IPS DF 6.9 (cell line): ENCODE results near the gene LSM14B.

Experiments used
- DNase-seq: peaks from one replicate; pipeline ENCODE4 v3.0.0-alpha.2; 2013; ENCODE audit warnings: low read depth, low spot score
- H3K27ac ChIP-seq: one replicate; pipeline ENCODE4 v1.5.1; 2013; ENCODE audit warnings: low read length, control low read depth
- H3K27me3 ChIP-seq: 2 replicates; pipeline ENCODE4 v1.6.1; 2013; ENCODE audit warnings: mild to moderate bottlenecking, low read length; ENCODE audit not compliant: control insufficient read depth, insufficient read depth
- H3K36me3 ChIP-seq: 2 replicates; pipeline ENCODE4 v1.6.1; 2013; ENCODE audit warnings: low read length; ENCODE audit not compliant: control insufficient read depth, insufficient read depth
- H3K4me1 ChIP-seq: 2 replicates; pipeline ENCODE4 v1.6.1; 2013; ENCODE audit warnings: low read length; ENCODE audit not compliant: control insufficient read depth, insufficient read depth
- H3K4me3 ChIP-seq: 2 replicates; pipeline ENCODE4 v1.5.1; 2013; ENCODE audit warnings: mild to moderate bottlenecking, low read length
- H3K9me3 ChIP-seq: 2 replicates; pipeline ENCODE4 v1.6.1; 2013; ENCODE audit warnings: low read length, inconsistent platforms; ENCODE audit not compliant: control insufficient read depth, insufficient read depth
- WGBS: extraction: QIAGEN DNeasy Blood & Tissue Kit; methylation state at CpG from one replicate; pipeline ENCODE4 v1.1.7; 2013; ENCODE audit warnings: mixed read lengths, missing lambda C conversion rate; ENCODE audit not compliant: insufficient read length, insufficient coverage; 5-methylcytosine and 5-hydroxymethylcytosine counted together

Gene LSM14B

DNA sequence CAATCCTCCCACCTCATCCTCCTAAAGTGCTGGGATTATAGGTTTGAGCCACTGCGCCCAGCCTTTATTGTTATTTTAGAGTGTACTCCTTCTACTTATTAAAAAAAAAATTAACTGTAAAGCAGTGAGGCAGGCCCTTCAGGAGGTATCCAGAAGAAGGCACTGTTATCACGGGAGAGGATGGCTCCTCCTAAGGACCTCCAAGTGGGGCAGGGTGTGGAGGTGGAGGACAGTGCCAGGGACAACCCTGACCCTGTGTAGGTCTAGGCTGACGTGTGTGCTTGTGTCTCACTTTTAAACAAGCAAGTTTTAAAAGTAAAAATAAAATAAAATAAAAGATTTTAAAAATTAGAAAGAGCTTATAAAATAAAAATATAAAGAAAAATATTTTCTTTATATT lies 32.9 kb upstream of the LSM14B start:
- Histone ChIP-seq H3K4me3 (no peak overlapping the region), H3K9me3 (no peaks in the 10 kb centered on the region), H3K27ac (no peak overlapping the region), H3K36me3 (no peaks in the 10 kb centered on the region), H3K4me1 (no peaks in the 10 kb centered on the region; the same call in 1 of the 2 replicates), H3K27me3 (no peaks in the 10 kb centered on the region)
- no peak for DNase-seq
- no CpG with 5 or more reads among the region's 3 CpGs for WGBS

DNA sequence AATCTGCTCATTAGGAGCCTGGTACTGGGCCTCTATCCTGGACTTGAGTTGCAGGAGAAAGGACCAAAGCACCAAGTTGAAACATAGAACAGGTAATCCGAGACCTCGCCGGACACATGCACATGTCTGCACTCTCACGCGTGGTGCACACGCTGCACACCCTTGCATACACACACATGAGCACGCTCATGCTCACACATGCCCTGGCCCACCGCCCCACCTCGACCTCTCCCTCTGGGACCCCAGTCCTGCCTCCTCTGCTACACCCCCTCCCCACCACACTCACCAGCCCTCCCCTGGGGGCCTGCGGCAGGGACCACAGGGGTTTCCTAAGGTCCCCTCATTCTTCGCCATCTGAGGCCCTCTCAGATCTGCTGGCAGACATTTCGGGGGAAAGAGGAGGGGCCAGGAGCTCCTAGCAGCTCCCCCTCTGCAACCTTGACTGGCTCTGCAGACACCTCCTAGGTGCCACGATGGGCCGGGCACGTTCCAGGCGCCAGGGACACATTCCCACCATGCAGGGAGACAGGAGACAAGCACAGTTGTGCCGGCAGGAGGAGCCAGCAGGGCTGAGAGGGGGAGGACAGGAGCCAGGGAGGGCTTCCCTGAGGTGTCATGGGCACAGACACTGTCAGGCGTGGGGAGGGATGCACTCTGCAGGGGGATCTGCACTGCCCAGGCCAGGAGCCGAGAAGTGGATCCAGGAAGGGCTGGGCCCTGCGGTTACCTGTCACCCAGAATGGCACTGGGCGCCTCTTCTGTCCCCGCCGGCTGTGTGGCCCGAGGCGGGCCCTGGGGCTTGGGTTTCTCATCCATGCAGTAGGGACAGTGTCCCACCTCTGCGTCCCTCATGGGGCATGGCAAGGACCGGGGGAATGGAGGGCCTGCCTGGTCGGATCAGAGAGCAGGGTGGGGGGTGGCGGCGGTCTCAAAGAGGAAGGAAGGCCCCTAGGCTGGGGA lies 25.6 kb upstream of the LSM14B start:
- H3K4me3 ChIP-seq: no peak overlapping the region
- WGBS: no CpG with 5 or more reads among the region's 30 CpGs
- H3K9me3 ChIP-seq: no peaks in the 10 kb centered on the region
- H3K4me1 ChIP-seq: no peaks in the 10 kb centered on the region
- H3K27ac ChIP-seq: no peak overlapping the region
- DNase-seq: no peak
- H3K36me3 ChIP-seq: no peaks in the 10 kb centered on the region
- no peaks in the 10 kb centered on the region for H3K27me3 ChIP-seq

DNA sequence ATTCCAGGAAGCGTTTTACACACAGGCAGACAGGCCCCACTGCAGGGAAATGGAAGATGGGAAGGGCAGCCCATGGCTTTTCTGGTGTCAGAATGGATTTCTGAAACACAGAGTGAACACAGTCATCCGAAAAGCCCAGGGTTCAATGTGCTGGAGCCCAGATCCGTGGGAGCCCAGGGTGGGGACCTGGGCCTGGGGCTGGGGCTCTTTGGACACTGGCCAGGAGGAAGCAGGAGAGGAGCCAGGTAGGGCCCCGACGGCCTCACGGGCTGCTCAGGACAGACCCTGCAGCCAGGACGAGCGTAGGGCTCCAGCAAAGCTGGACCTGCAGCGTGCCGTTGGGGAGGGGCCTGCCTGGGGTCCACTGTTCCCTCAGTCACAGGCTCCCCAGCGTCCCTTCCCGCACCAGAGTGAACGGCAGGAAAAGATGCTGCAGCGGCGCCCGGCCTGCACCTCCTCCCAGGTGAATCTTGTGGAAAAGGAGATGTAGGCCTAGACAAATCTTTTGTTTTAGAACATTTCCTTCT lies 24.3 kb upstream of the LSM14B start:
- no peak for DNase-seq
- Histone ChIP-seq H3K27me3 (no peaks in the 10 kb centered on the region), H3K27ac (no peak overlapping the region)

DNA sequence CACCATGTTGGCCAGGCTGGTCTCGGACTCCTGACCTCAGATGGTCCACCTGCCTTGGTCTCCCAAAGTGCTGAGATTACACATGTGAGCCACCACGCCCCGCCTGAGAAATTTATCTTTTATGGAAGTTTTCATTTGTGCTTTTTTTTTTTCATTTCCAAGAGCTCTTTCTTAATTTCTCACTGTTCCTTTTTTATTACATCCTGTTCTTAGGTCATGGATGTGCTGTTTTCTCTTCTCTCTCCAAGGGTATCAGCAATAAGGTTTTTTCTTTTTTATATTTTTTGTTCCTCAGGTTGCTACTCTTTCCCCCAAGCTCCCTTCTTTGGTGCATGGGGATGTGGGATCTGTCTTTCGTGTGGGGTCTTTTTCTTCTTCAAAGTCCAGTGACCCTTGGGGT lies 21.2 kb upstream of the LSM14B start:
- no peak for DNase-seq
- Histone ChIP-seq H3K4me1 (peaks cover 3% of the 10 kb centered on the region; the same call in 1 of the 2 replicates), H3K9me3 (no peaks in the 10 kb centered on the region), H3K27me3 (no peaks in the 10 kb centered on the region), H3K36me3 (no peaks in the 10 kb centered on the region), H3K27ac (no peak overlapping the region), H3K4me3 (no peak overlapping the region)
- no CpG with 5 or more reads among the region's 4 CpGs for WGBS

More for the DNA sequence above, 24.3 kb upstream of the LSM14B start:
- no peaks in the 10 kb centered on the region for H3K4me1 ChIP-seq
- H3K4me3 ChIP-seq: no peak overlapping the region
- no CpG with 5 or more reads among the region's 16 CpGs for WGBS
- H3K9me3 ChIP-seq: no peaks in the 10 kb centered on the region
- H3K36me3 ChIP-seq: no peaks in the 10 kb centered on the region

DNA sequence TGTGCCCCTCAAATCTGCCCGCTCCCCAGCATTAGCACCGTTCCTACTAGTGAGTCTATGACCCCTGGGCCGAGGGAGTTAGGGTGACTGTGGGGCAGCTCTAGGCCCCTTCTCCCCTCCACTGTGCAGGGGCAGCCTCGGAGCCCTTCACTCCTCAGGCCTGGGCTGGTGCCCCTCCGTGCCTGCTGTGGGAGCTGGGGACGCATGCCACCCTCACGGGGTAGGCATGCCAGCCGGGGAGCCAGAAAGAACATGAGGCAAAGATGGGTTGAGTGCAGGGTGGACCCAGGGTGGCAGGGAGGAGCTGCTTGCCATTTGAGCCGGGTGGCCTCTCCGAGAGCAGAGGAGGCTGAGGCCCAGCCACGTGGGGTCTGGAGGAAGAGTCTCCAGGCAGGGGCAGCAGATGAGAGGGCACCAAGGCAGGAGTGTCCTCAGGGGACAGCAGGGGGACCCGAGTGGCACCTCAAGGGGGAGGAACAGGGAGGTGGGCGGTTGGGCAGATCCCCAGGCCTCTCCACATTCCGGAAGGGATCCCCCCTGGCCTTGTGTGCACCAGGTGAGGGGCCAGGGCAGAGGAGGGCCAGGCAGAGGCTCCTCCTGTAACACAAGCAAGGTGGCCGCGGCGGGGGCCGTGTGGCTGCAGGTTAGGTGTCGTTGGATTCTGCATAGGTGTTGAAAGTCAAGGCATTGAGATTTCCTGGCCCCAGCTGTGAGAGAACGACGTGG lies 18.6 kb upstream of the LSM14B start:
- Histone ChIP-seq H3K36me3 (no peaks in the 10 kb centered on the region), H3K4me1 (peaks cover 3% of the 10 kb centered on the region; the same call in 1 of the 2 replicates), H3K27me3 (no peaks in the 10 kb centered on the region), H3K4me3 (no peak overlapping the region), H3K27ac (no peak overlapping the region), H3K9me3 (no peaks in the 10 kb centered on the region)
- DNase-seq: no peak
- WGBS: no CpG with 5 or more reads among the region's 21 CpGs

DNA sequence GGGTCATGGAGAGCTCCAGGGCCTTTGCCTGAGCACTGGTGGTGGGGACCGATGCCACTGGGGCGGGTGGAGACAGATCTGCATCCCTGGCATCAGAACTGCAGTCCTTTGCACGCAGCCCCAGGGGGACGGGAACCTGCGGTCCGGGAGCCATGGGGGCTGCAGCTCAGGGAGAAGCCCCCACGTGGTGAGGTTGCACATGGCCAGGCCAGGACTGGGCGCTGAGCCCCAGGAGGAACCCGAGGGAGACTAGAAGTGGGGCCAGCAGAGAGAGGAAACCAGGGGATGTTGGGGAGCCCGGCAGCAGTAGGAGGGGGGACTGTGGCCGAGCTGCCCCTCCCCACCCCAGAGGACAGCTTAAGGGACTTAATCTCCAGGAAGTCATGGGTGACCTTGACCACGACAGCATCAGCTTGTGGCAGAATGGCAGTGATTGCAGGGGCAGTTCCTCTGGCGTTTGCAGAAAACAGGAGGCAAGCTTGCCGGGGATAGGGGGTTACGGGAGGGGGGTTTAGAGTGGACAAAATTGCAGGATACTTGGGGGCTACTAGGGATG lies 18.0 kb upstream of the LSM14B start:
- Histone ChIP-seq H3K36me3 (no peaks in the 10 kb centered on the region), H3K27me3 (no peaks in the 10 kb centered on the region), H3K9me3 (no peaks in the 10 kb centered on the region), H3K27ac (no peak overlapping the region), H3K4me1 (peaks cover 3% of the 10 kb centered on the region; the same call in 1 of the 2 replicates), H3K4me3 (no peak overlapping the region)
- DNase-seq: no peak
- no CpG with 5 or more reads among the region's 15 CpGs for WGBS

DNA sequence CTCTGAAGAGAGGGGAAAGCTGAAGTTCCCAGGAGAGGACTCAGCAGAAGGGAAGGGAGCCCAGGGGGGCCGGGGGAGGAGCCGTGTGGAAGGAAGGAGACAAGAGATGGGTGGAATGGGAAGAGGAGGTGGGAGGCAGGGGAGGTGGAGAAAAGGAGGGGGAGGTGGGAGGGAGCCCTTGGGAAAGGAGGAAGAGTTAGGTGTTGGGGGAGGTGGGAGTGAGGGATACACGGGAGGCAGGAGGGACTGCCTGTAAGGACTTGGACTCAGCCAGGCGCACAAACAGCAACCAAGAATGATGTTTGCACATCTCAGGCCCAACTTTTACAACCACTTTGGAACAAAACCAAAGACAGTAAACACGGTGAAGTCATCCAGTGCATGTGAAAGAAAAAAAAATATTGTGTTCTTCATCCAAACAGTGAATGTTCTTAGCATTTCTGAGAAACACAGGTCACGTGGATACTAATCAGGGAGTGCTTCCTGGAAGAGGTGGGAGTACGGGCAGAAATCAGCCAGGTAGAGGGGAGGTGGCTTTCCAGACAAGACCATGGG lies 17.4 kb upstream of the LSM14B start:
- no peak overlapping the region for H3K4me3 ChIP-seq
- peaks cover 3% of the 10 kb centered on the region; the same call in 1 of the 2 replicates for H3K4me1 ChIP-seq
- no peaks in the 10 kb centered on the region for H3K9me3 ChIP-seq
- no peak overlapping the region for H3K27ac ChIP-seq
- H3K27me3 ChIP-seq: no peaks in the 10 kb centered on the region
- WGBS: no CpG with 5 or more reads among the region's 7 CpGs
- DNase-seq: no peak
- H3K36me3 ChIP-seq: no peaks in the 10 kb centered on the region

DNA sequence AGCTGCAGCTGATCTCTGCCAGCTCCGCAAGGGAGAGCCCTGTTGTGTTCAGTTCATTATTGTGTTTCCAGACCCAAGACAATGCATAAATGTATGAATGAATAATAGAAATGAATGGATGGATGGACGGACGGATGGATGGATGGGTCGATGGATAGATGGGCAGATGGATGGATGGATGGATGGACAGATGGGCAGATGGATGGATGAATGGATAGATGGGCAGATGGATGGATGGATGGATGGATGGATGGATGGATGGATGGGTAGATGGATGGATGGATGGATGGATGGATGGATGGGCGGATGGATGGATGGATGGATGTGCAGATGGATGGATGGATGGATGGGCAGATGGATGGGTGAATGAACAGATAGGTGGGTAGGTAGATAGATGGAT lies 16.7 kb upstream of the LSM14B start:
- DNase-seq: no peak
- H3K9me3 ChIP-seq: no peaks in the 10 kb centered on the region
- H3K27ac ChIP-seq: no peak overlapping the region

DNA sequence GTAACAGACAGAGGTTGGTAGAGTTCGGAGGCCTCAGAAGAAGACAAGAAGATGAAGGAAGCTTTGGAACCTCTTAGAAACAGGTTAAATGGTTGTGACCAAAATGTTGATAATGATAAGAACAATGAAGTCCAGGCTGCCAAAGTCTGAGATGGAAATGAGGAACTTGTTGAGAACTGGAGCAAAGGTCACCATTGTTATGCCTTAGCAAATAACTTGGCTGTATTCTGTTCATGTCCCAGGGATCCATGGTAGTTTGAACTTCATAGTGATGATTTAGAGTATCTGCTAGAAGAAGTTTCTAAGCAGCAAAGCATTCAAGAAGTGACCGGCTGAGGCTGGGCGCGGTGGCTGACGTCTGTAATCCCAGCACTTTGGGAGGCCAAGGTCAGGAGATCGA lies 11.1 kb upstream of the LSM14B start:
- Histone ChIP-seq H3K27ac (no peak overlapping the region), H3K27me3 (no peaks in the 10 kb centered on the region), H3K4me1 (no peaks in the 10 kb centered on the region), H3K9me3 (no peaks in the 10 kb centered on the region), H3K36me3 (no peaks in the 10 kb centered on the region), H3K4me3 (no peak overlapping the region)
- WGBS: no CpG with 5 or more reads among the region's 6 CpGs
- no peak for DNase-seq

More for the DNA sequence above, 16.7 kb upstream of the LSM14B start:
- 100% methylated on average over 3 of the region's 5 CpGs for WGBS
- H3K27me3 ChIP-seq: no peaks in the 10 kb centered on the region
- peaks cover 3% of the 10 kb centered on the region; the same call in 1 of the 2 replicates for H3K4me1 ChIP-seq
- no peak overlapping the region for H3K4me3 ChIP-seq
- H3K36me3 ChIP-seq: no peaks in the 10 kb centered on the region

DNA sequence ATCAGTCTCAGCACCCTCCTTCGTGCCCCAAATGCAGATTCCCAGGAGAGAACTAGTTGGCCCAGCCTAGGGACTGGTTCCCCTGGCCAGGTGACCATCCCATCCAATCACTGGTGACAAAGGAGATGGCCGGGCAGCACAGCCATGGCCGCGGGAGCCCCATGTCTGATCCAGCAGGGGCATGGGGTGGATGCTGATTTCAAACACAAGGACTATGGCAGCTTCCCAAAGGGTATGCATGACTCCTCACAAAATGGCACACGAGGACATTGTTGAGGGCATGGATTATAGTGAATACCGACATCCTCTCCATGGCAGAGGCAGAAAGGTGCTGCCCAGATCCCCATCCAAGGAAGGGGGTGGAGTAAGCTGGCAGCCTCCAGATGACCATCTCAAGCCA lies 9.9 kb upstream of the LSM14B start:
- H3K27ac ChIP-seq: no peak overlapping the region
- no peaks in the 10 kb centered on the region for H3K36me3 ChIP-seq
- H3K4me1 ChIP-seq: no peaks in the 10 kb centered on the region
- H3K9me3 ChIP-seq: no peaks in the 10 kb centered on the region
- no peak overlapping the region for H3K4me3 ChIP-seq
- no peak for DNase-seq
- no CpG with 5 or more reads among the region's 6 CpGs for WGBS
- no peaks in the 10 kb centered on the region for H3K27me3 ChIP-seq
